ENCODE results near the gene CREB5. TPM values are rescaled to one million over a fixed set of nuclear protein-coding genes. Genes with fewer than 3 reads are reported as not detected.
"Not testable (repeated sequence)": the region's sequence is repeated elsewhere in the genome, so short reads cannot be mapped to it uniquely, and the experiment has no call there.

Gene CREB5
- polyA plus RNA-seq, 1 donor from 2014 or later = 3.7 TPM

- no peaks in the 10 kb centered on the region for H3K9me2 ChIP-seq (ENCODE audit: insufficient read depth, low read length)
- H3K9me3 ChIP-seq (ENCODE audit: low read length) = no peaks in the 10 kb centered on the region
- no peaks in the 10 kb centered on the region for H3K36me3 ChIP-seq (ENCODE audit: insufficient read depth, low read length)
- H3K27ac ChIP-seq (ENCODE audit: low read length) = no peak overlapping the region
- no peak overlapping the region for H3K4me3 ChIP-seq (ENCODE audit: low read length)
- H2AFZ ChIP-seq (ENCODE audit: low read depth, low read length) = no peak overlapping the region
- no peaks in the 10 kb centered on the region for H3K79me2 ChIP-seq (replicated peaks; ENCODE audit: insufficient read depth, low read length)
- H3K27me3 ChIP-seq (ENCODE audit: insufficient read depth, low read depth, low read length) = no peaks in the 10 kb centered on the region
- no peak overlapping the region for H3K9ac ChIP-seq (ENCODE audit: low read length)
- no peaks in the 10 kb centered on the region for H4K20me1 ChIP-seq (ENCODE audit: insufficient read depth)
- H3K4me2 ChIP-seq (ENCODE audit: low read length) = no peak overlapping the region
- TF ChIP-seq CTCF (IDR thresholded peaks at IDR 0.05; ENCODE audit: poor library complexity, severe bottlenecking) = no peak
- TF ChIP-seq TAF1 (IDR thresholded peaks at IDR 0.05; ENCODE audit: low read depth) = no peak
- TF ChIP-seq EP300 (conservative IDR thresholded peaks at IDR 0.05; ENCODE audit: poor library complexity, severe bottlenecking) = no peak
- no peak for TF ChIP-seq RAD21 (conservative IDR thresholded peaks at IDR 0.05)
- no peak for TF ChIP-seq SMC3 (conservative IDR thresholded peaks at IDR 0.05; ENCODE audit: poor library complexity)
- TF ChIP-seq MXI1 (conservative IDR thresholded peaks at IDR 0.05; ENCODE audit: poor library complexity, severe bottlenecking) = no peak
- no peak for TF ChIP-seq POLR2AphosphoS5 (IDR thresholded peaks at IDR 0.05)
- no peak for TF ChIP-seq EZH2 (IDR thresholded peaks at IDR 0.05; ENCODE audit: borderline replicate concordance, insufficient read depth, low read length, poor library complexity, severe bottlenecking)
- TF ChIP-seq REST (IDR thresholded peaks at IDR 0.05; ENCODE audit: borderline replicate concordance) = no peak
- peaks cover 13% of the 10 kb centered on the region for H3F3A ChIP-seq (ENCODE audit: insufficient read depth, low read length, poor library complexity, severe bottlenecking)
Observed at GRCh38 chr7:28823582-28823981, 411.3 kb downstream of the CREB5 start.

- H3K36me3 ChIP-seq (ENCODE audit: insufficient read depth, low read length); H3K27me3 ChIP-seq (ENCODE audit: insufficient read depth, low read depth, low read length); H4K20me1 ChIP-seq (ENCODE audit: insufficient read depth); H3K4me2 ChIP-seq (ENCODE audit: low read length); H2AFZ ChIP-seq (ENCODE audit: low read depth, low read length); H3K9me2 ChIP-seq (ENCODE audit: insufficient read depth, low read length); H3K79me2 ChIP-seq (replicated peaks; ENCODE audit: insufficient read depth, low read length); H3K9me3 ChIP-seq (ENCODE audit: low read length); H3K9ac ChIP-seq (ENCODE audit: low read length); H3K4me3 ChIP-seq (ENCODE audit: low read length); H3K27ac ChIP-seq (ENCODE audit: low read length): not testable (repeated sequence)
- H3F3A ChIP-seq (ENCODE audit: insufficient read depth, low read length, poor library complexity, severe bottlenecking) = peaks cover 13% of the 10 kb centered on the region
Observed at GRCh38 chr7:28825817-28826448, 413.6 kb downstream of the CREB5 start.

GRCh38 chr7:28830846-28831245 is 418.5 kb downstream of the CREB5 start:
- Histone ChIP-seq H2AFZ (ENCODE audit: low read depth, low read length) (no peak overlapping the region), H3K79me2 (replicated peaks; ENCODE audit: insufficient read depth, low read length) (no peaks in the 10 kb centered on the region), H3K27ac (ENCODE audit: low read length) (no peak overlapping the region), H3K36me3 (ENCODE audit: insufficient read depth, low read length) (no peaks in the 10 kb centered on the region), H3F3A (ENCODE audit: insufficient read depth, low read length, poor library complexity, severe bottlenecking) (no peaks in the 10 kb centered on the region), H3K4me2 (ENCODE audit: low read length) (no peak overlapping the region), H3K9me3 (ENCODE audit: low read length) (no peaks in the 10 kb centered on the region), H3K27me3 (ENCODE audit: insufficient read depth, low read depth, low read length) (no peaks in the 10 kb centered on the region), H4K20me1 (ENCODE audit: insufficient read depth) (no peaks in the 10 kb centered on the region), H3K9me2 (ENCODE audit: insufficient read depth, low read length) (no peaks in the 10 kb centered on the region), H3K9ac (ENCODE audit: low read length) (no peak overlapping the region), H3K4me3 (ENCODE audit: low read length) (no peak overlapping the region)
- no peak for TF ChIP-seq EZH2 (IDR thresholded peaks at IDR 0.05; ENCODE audit: borderline replicate concordance, insufficient read depth, low read length, poor library complexity, severe bottlenecking)
- TF ChIP-seq MXI1 (conservative IDR thresholded peaks at IDR 0.05; ENCODE audit: poor library complexity, severe bottlenecking) = no peak
- TF ChIP-seq POLR2AphosphoS5 (IDR thresholded peaks at IDR 0.05) = no peak
- no peak for TF ChIP-seq REST (IDR thresholded peaks at IDR 0.05; ENCODE audit: borderline replicate concordance)
- no peak for TF ChIP-seq EP300 (conservative IDR thresholded peaks at IDR 0.05; ENCODE audit: poor library complexity, severe bottlenecking)
- no peak for TF ChIP-seq RAD21 (conservative IDR thresholded peaks at IDR 0.05)
- no peak for TF ChIP-seq CTCF (IDR thresholded peaks at IDR 0.05; ENCODE audit: poor library complexity, severe bottlenecking)
- no peak for TF ChIP-seq SMC3 (conservative IDR thresholded peaks at IDR 0.05; ENCODE audit: poor library complexity)
- no peak for TF ChIP-seq TAF1 (IDR thresholded peaks at IDR 0.05; ENCODE audit: low read depth)
